OCI-LY1 (cell line): ENCODE results near the gene GDA.

Experiments used
- H2AFZ ChIP-seq: fragments of 200-600 bp; sonication (generic), shearing (Covaris generic); 2 replicates; pipeline ENCODE4 v1.6.0; 2014; ENCODE audit warnings: antibody characterized with exemption, mild to moderate bottlenecking, low read length
- H3F3A ChIP-seq: fragments of 200-600 bp; sonication (generic), shearing (Covaris generic); 2 replicates; pipeline ENCODE4 v1.6.0; 2014; ENCODE audit warnings: mild to moderate bottlenecking, antibody characterized with exemption, low read length, moderate library complexity; ENCODE audit not compliant: insufficient read depth
- H3K27ac ChIP-seq: fragments of 200-600 bp; sonication (generic); 2 replicates; pipeline ENCODE4 v1.5.1; 2014; ENCODE audit warnings: low read length, mixed run types, mild to moderate bottlenecking, low read depth; ENCODE audit not compliant: poor library complexity, severe bottlenecking
- H3K27me3 ChIP-seq: fragments of 200-600 bp; sonication (generic); 2 replicates; pipeline ENCODE4 v1.6.0; 2014; ENCODE audit warnings: antibody characterized with exemption, mild to moderate bottlenecking, low read length, moderate library complexity; ENCODE audit not compliant: insufficient read depth
- H3K36me3 ChIP-seq: fragments of 200-600 bp; sonication (generic); 2 replicates; pipeline ENCODE4 v1.6.1; 2014; ENCODE audit warnings: mild to moderate bottlenecking, antibody characterized with exemption, low read length, moderate library complexity, mixed read lengths; ENCODE audit not compliant: insufficient read depth
- H3K4me1 ChIP-seq: fragments of 200-600 bp; sonication (generic); 2 replicates; pipeline ENCODE4 v1.5.1; 2014; ENCODE audit warnings: mild to moderate bottlenecking, low read length, moderate library complexity; ENCODE audit not compliant: insufficient read depth, severe bottlenecking
- H3K4me2 ChIP-seq: fragments of 200-600 bp; sonication (generic), shearing (Covaris generic); 2 replicates; pipeline ENCODE4 v1.6.1; 2014; ENCODE audit warnings: low read length
- H3K4me3 ChIP-seq: fragments of 200-600 bp; sonication (generic); 2 replicates; pipeline ENCODE4 v1.5.1; 2014; ENCODE audit warnings: low read length, low read depth, mild to moderate bottlenecking, mixed read lengths; ENCODE audit not compliant: poor library complexity, severe bottlenecking
- H3K79me2 ChIP-seq: fragments of 200-600 bp; shearing (Covaris generic); 2 replicates; pipeline ENCODE4 v1.6.1; 2016; ENCODE audit warnings: mixed run types, low read length, mixed read lengths; ENCODE audit not compliant: insufficient read depth
- H3K9ac ChIP-seq: fragments of 200-600 bp; sonication (generic), shearing (Covaris generic); 2 replicates; pipeline ENCODE4 v1.6.1; 2014; ENCODE audit warnings: mild to moderate bottlenecking, low read length, mixed read lengths
- H3K9me2 ChIP-seq: fragments of 200-600 bp; sonication (generic), shearing (Covaris generic); 2 replicates; pipeline ENCODE4 v1.6.1; 2014; ENCODE audit warnings: low read depth, mild to moderate bottlenecking, low read length, mixed read lengths
- H3K9me3 ChIP-seq: fragments of 200-600 bp; shearing (Covaris generic); 2 replicates; pipeline ENCODE4 v1.6.1; 2014; ENCODE audit warnings: low read length, mixed read lengths
- H4K20me1 ChIP-seq: fragments of 200-600 bp; sonication (generic), shearing (Covaris generic); 2 replicates; pipeline ENCODE4 v1.6.0; 2016; ENCODE audit warnings: mild to moderate bottlenecking, low read length; ENCODE audit not compliant: insufficient read depth
- EZH2 ChIP-seq: fragments of 200-600 bp; sonication (generic), shearing (Covaris generic); IDR thresholded peaks from 2 replicates; pipeline ENCODE4 v1.8.0; 2017; ENCODE audit warnings: borderline replicate concordance, mixed run types, mild to moderate bottlenecking, antibody characterized with exemption, low read length, moderate library complexity, mixed read lengths
- TF ChIP-seq, protein P1 (sequence below): fragments of 200-600 bp; sonication (generic), shearing (Covaris generic); IDR thresholded peaks from 2 replicates; pipeline ENCODE4 v1.5.1; 2017; ENCODE audit warnings: mild to moderate bottlenecking, antibody characterized with exemption, low read length, moderate library complexity, mixed read lengths

The GDA gene

GRCh38 chr9:72137697-72138365 is 11.4 kb upstream of the GDA start:
- H3F3A ChIP-seq: no peaks in the 10 kb centered on the region
- no peaks in the 10 kb centered on the region for H3K4me1 ChIP-seq
- no peak overlapping the region for H3K9ac ChIP-seq
- H4K20me1 ChIP-seq: no peaks in the 10 kb centered on the region
- no peak overlapping the region for H3K27ac ChIP-seq
- no peak for TF ChIP-seq EZH2
- TF ChIP-seq, protein P1, sequence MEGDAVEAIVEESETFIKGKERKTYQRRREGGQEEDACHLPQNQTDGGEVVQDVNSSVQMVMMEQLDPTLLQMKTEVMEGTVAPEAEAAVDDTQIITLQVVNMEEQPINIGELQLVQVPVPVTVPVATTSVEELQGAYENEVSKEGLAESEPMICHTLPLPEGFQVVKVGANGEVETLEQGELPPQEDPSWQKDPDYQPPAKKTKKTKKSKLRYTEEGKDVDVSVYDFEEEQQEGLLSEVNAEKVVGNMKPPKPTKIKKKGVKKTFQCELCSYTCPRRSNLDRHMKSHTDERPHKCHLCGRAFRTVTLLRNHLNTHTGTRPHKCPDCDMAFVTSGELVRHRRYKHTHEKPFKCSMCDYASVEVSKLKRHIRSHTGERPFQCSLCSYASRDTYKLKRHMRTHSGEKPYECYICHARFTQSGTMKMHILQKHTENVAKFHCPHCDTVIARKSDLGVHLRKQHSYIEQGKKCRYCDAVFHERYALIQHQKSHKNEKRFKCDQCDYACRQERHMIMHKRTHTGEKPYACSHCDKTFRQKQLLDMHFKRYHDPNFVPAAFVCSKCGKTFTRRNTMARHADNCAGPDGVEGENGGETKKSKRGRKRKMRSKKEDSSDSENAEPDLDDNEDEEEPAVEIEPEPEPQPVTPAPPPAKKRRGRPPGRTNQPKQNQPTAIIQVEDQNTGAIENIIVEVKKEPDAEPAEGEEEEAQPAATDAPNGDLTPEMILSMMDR: no peak
- no peak overlapping the region for H3K4me2 ChIP-seq
- H3K27me3 ChIP-seq: no peaks in the 10 kb centered on the region; the same call in 1 of the 2 replicates
- no peak overlapping the region for H3K4me3 ChIP-seq
- no peaks in the 10 kb centered on the region for H3K9me2 ChIP-seq
- H3K9me3 ChIP-seq: no peaks in the 10 kb centered on the region
- H3K79me2 ChIP-seq: no peaks in the 10 kb centered on the region
- no peaks in the 10 kb centered on the region for H3K36me3 ChIP-seq
- H2AFZ ChIP-seq: no peak overlapping the region

- Histone ChIP-seq H3K9me3 (no peaks in the 10 kb centered on the region), H2AFZ (no peak overlapping the region), H3K36me3 (no peaks in the 10 kb centered on the region), H3K79me2 (no peaks in the 10 kb centered on the region), H3K9ac (no peak overlapping the region), H3K9me2 (no peaks in the 10 kb centered on the region), H4K20me1 (no peaks in the 10 kb centered on the region), H3K4me2 (no peak overlapping the region), H3K4me3 (no peak overlapping the region), H3K27ac (no peak overlapping the region), H3K27me3 (no peaks in the 10 kb centered on the region; the same call in 1 of the 2 replicates), H3F3A (no peaks in the 10 kb centered on the region), H3K4me1 (no peaks in the 10 kb centered on the region)
- no peak for TF ChIP-seq EZH2
- TF ChIP-seq, protein P1: no peak
Measured at GRCh38 chr9:72139226-72139625, 10.0 kb upstream of the GDA start.

GRCh38 chr9:72140586-72140985 is 8.7 kb upstream of the GDA start:
- H4K20me1 ChIP-seq: no peaks in the 10 kb centered on the region
- no peaks in the 10 kb centered on the region for H3K9me2 ChIP-seq

More at GRCh38 chr9:72140586-72140985, 8.7 kb upstream of the GDA start:
- no peak overlapping the region for H3K9ac ChIP-seq
- no peak overlapping the region for H3K27ac ChIP-seq
- no peak overlapping the region for H3K4me3 ChIP-seq
- H2AFZ ChIP-seq: no peak overlapping the region
- no peak overlapping the region for H3K4me2 ChIP-seq
- H3F3A ChIP-seq: no peaks in the 10 kb centered on the region
- TF ChIP-seq EZH2: no peak
- TF ChIP-seq, protein P1: no peak
- H3K79me2 ChIP-seq: no peaks in the 10 kb centered on the region
- H3K36me3 ChIP-seq: no peaks in the 10 kb centered on the region
- no peaks in the 10 kb centered on the region for H3K9me3 ChIP-seq
- no peaks in the 10 kb centered on the region; the same call in 1 of the 2 replicates for H3K27me3 ChIP-seq
- H3K4me1 ChIP-seq: no peaks in the 10 kb centered on the region
